GM19438 (cell line): ENCODE data around the gene GASK1A.

Experiments
- ATAC-seq: cut with Tn5 transposase; IDR thresholded peaks from one replicate; pipeline ENCODE4 v1.9.1; 2021; ENCODE audit warnings: low read depth; ENCODE audit not compliant: unreplicated experiment

GASK1A gene

DNA sequence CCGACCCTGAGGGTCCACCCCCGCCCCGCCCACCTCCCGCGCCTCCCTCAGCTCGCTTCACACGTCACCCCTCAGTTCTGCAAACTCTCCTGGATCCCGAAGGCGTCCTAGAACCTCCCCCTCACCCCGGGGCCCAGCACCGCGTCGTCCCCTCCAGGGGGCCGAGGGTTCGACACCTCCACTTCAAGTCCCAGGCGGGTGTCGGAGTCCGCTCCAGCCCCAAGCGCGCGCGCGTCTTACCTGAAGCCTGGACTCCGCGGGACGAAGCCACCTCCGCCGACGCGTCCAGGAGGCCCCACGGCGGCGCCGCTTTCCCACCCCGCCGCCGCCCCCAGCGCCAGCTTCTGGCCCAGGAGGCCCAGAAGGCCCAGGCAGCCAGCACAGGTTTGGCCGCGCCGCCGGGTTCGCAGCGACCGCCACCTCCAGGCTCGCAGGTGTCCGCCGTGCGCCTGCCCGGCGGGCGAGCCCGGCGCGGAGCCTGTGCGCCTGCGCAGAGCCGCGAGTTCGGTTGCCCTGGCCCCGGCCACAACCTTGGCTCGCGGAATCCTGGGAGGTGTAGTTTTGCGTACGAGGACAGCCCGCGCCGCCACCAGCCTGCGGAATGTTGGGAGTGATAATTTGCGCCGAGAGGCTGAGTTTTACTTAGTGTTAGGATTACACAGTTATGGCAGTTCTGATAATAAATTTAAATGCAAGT, 126.6 kb downstream of the GASK1A start, which contains the start of gene POMGNT2:
Gene POMGNT2 (minus strand): TSS at position 484 of the 697 bp plus-strand sequence. CDS start 24,648 bp downstream, outside the sequence.
- ATAC-seq, result no peak

DNA sequence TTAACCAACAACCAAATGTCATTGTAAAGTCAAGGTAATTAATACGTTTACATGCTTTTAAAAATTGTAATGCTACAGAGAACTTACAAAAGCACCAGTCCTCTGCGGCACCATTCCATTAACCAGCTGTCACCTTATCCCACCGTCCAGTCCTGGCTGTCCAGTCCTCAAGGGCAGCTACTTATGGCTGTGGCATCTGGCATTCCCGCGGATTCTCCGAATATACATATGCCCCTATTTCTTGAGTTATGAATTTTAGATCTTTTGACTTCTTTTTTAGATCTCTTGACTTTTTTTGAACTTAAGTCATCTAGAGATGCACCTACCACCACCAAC, 127.2 kb downstream of the GASK1A start:
- ATAC-seq, result no peak
